Activated gamma-delta T cell treated with Interleukin-2 at 50 U/mL for 16 hours (primary cell): ENCODE data around the gene ADORA2B.

ENCODE experiments used
- DNase-seq: peaks from one replicate; pipeline ENCODE4 v3.0.0-alpha.2; 2020

The ADORA2B gene

DNA sequence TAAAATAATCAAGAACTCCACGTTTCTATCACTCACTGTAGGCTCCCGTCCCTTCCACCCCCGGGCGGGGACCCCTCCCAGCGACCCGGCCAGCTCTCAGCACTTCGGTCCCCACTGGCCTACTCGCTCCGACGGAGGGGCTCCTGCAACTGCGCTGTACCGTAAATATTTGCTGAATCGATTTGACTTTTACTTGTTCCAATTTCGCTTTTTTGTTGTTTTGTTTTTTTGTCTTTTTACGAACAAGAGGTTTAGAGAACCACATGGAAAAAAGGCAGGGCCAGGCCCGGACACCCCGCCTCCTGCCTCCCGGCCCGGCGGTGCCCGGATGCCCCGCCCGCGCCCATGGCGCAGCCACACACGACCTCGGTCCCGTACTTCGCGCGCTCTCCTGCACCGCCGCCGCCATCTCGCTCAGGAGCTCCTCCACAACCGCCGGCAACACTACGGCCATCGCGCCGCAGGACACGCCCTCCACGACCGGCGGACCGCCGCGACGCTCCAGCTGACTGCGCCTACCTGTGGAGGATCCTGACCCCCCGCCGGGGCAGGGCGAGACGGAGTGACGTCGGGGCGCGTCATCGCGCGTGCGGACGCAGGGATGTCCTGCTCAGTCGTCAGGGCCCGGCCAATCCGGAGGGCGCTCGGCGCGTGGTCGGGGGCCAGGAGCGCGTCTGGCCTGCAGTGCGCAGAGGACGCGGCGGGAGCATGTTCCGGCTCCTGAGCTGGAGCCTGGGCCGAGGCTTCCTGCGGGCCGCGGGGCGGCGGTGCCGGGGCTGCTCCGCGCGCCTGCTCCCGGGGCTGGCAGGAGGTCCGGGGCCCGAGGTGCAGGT lies 54.4 kb downstream of the ADORA2B start, which contains the start of the genes TTC19 and ZSWIM7:
Gene TTC19 (plus strand): TSS at position 684 of the 833 bp plus-strand sequence. CDS start 25 bp downstream, at position 709.
Gene ZSWIM7 (minus strand): TSS at position 564 of the 833 bp plus-strand sequence. CDS start 110 bp downstream, at position 454.
- peak; percentile 88 for DNase-seq

DNA sequence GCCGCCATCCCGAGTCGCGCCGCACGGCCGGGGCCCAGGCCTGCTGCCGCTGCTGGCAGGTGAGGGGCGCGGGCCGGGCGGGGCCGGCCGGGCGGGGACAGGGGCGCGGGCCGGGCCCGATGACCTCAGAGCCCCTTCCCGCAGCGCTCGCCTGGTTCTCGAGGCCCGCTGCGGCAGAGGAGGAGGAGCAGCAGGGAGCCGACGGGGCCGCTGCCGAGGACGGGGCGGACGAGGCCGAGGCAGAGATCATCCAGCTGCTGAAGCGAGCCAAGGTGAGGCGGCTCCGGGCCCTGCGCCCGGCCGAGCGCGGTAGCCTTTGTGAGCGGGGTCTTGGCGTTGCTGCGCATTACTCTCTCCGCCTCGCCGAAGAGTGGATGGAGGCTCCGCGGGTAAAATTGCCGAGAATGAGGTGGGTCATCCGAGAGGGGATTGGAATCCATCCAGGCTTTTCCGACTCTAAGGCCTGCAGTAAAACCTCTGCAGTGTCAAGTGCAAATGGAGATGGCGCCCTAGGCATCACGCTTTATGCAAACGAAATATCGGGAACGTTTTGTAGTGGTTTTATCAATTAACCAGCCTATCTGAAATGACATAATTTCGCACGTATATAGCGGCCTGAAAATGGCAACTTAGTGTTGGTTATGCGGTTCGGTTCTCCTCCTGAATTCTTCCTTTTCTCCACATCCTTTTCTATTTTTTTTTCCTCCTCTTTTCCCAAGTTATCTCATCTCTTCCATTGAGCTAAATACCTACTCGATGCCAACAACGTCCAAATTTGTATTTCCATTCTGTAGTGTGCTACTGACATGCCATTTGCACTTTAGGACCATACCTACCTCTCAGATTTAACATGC lies 55.3 kb downstream of the ADORA2B start:
- no peak for DNase-seq

- DNase-seq, result no peak
Observed at GRCh38 chr17:16001226-16001897, 56.4 kb downstream of the ADORA2B start.

GRCh38 chr17:16002708-16003260 lies 57.9 kb downstream of the ADORA2B start:
- no peak for DNase-seq

- no peak for DNase-seq
Observed at GRCh38 chr17:16003841-16004240, 58.9 kb downstream of the ADORA2B start.

DNA sequence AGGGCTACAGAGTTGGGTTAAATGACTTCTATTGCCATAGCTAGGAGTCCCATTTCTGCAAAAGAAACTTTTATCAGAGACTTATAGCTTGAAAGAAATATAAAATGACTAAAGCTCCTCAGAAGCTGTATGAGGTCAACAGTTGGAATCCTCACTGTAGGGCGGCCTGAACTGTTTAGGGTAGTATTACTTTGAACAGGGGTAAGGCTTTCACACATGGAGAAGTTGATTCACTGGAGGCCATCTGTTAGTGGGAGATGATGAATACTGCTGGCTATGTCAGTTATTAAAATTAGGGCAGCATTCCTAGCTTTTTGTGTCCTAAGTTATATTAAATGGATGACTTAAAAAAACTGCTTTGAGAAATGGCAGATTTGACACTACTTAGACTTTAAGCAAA lies 60.7 kb downstream of the ADORA2B start:
- DNase-seq, result no peak

GRCh38 chr17:16007439-16007838 lies 62.5 kb downstream of the ADORA2B start:
- no peak for DNase-seq

DNA sequence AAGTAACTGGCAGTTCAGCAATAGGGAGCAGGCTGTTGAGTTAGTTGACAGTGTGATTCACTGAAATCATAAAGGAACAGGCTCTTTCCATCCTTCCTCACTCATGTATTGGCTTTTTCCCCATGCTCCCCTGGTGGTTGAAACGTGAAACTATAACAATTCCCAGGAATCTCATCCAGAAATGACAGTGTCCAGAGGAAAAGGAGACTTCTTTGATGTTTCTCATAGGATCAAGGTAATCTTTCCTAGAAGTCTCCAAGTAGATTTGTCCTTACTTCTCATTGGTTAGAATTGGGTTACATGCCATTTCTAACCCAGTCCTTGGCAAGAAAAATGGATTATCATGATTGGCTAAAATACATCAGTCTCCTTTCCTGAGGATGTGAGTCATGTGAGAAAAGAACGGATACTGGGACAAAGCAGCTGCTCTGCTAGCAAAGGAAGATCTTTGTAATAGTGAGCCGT lies 69.0 kb downstream of the ADORA2B start:
- no peak for DNase-seq

- DNase-seq, result no peak
Observed at GRCh38 chr17:16019347-16019746, 74.4 kb downstream of the ADORA2B start.

DNA sequence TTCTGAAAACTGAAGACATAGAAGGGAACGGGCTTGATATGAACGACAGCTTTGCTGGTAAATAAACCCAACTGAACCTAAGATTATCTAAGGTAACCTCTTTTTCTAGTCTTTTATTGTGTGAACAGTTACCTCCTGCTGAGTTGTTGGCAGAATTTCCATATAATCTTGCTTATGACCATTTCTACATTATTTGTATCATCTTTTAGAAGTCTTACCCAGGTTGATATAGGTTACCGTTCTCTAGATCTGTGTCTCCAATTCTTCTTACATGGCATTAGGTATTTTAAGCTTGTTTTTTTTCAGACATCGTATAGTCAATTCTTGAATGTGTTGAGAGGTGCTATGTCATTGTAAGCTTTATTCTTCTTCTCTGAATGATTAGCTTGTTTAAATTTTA lies 79.0 kb downstream of the ADORA2B start:
- no peak for DNase-seq

GRCh38 chr17:16025202-16025601 lies 80.3 kb downstream of the ADORA2B start:
- no peak for DNase-seq
